ENCODE data around the gene MRAP2. TPM values are rescaled to one million over a fixed set of nuclear protein-coding genes. Genes with fewer than 3 reads are reported as not detected.
"Not testable (repeated sequence)": the region's sequence is repeated elsewhere in the genome, so short reads cannot be mapped to it uniquely, and the experiment has no call there.

MRAP2 gene
- total RNA-seq, 1 experiment from 2014 or later: 2.5 TPM

DNA sequence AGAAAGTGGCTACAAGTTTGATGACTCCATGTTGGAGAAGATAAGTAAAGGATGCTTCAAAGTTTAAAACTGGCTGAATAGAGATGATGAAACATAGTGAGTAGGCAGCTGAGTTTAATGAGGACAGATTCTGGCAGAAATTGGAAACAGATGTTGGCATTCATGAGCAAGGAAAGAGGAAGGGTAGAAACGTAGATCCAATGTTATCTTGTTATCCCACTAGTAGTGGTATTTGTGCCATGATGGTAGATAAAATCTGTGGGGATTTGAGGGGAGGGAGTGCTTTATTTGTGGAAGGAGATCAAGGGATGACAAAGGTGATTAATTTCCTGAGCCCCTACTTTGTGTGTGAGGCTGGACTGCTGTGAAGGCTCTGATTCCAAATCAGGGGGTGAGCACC, 69.5 kb downstream of the MRAP2 start:
- no peaks in the 10 kb centered on the region for H3K4me1 ChIP-seq (ENCODE audit: control insufficient read depth, insufficient read depth, low read length)
- intact Hi-C loops (cut with micrococcal nuclease; ENCODE audit: unreplicated experiment) (no loop called here), in situ Hi-C loops (cut with HindIII; ENCODE audit: low pct_unique_long_range_greater_than_20kb, low sequenced_read_pairs) (no loop called here)
- H3K27ac ChIP-seq (ENCODE audit: low read length): no peak overlapping the region
- ChIA-PET CTCF (no interaction called here), POLR2A (no interaction called here)
- no peak for ATAC-seq
- no TSS peak for BruUV-seq (replicated peaks)
- no peaks in the 10 kb centered on the region for H3K36me3 ChIP-seq (ENCODE audit: control insufficient read depth, insufficient read depth, low read length)
- no peaks in the 10 kb centered on the region for H3K27me3 ChIP-seq (ENCODE audit: control insufficient read depth, insufficient read depth, low read length)
- no peaks in the 10 kb centered on the region for H3K9me3 ChIP-seq (ENCODE audit: control insufficient read depth, insufficient read depth, low read depth, low read length)
- H3K4me3 ChIP-seq (ENCODE audit: low read depth in 2 of 2, low read length in 2 of 2): no peak overlapping the region
- TF ChIP-seq SIN3A (IDR thresholded peaks at IDR 0.05; ENCODE audit: borderline replicate concordance, insufficient read depth, low read depth, low read length) (no peak), POLR2AphosphoS5 (IDR thresholded peaks at IDR 0.05; ENCODE audit: low read depth, low read length) (no peak)
- no peak for DNase-seq (ENCODE audit: low read depth, low spot score)

DNA sequence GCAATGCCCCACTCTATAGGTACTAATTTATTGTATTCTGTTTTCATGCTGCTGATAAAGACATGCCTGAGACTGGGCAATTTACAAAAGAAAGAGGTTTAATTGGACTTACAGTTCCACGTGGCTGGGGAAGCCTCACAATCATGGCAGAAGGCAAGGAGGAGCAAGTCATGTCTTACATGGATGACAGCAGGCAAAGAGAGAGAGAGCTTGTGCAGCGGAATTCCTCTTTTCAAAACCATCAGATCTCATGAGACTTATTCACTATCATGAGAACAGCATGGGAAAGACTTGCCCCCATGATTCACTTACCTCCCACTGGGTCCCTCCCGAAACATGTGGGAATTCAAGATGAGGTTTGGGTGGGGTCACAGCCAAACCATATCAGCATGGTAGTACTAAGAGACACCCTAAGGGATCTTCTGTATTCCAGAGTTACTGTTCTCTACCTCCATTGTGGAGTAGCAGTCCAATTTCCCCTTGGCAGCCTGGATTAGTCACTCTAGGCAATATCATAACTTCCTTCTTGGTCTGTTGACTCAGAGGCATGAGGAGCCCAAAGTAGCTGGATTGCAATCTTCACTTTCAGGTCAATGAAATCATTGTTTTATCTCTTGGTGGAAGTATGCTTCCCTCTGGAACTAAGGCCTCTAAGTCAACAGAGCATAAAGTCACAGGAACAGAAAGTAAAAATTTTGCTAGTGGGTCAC, 71.8 kb downstream of the MRAP2 start:
- H3K27ac ChIP-seq (ENCODE audit: low read length); CTCF ChIA-PET; H3K4me3 ChIP-seq (ENCODE audit: low read depth in 2 of 2, low read length in 2 of 2); H3K4me1 ChIP-seq (ENCODE audit: control insufficient read depth, insufficient read depth, low read length); in situ Hi-C loops (cut with HindIII; ENCODE audit: low pct_unique_long_range_greater_than_20kb, low sequenced_read_pairs); H3K27me3 ChIP-seq (ENCODE audit: control insufficient read depth, insufficient read depth, low read length); ATAC-seq; BruUV-seq (replicated peaks); H3K36me3 ChIP-seq (ENCODE audit: control insufficient read depth, insufficient read depth, low read length); POLR2A ChIA-PET; H3K9me3 ChIP-seq (ENCODE audit: control insufficient read depth, insufficient read depth, low read depth, low read length); intact Hi-C loops (cut with micrococcal nuclease; ENCODE audit: unreplicated experiment); DNase-seq (ENCODE audit: low read depth, low spot score): not testable (repeated sequence)

DNA sequence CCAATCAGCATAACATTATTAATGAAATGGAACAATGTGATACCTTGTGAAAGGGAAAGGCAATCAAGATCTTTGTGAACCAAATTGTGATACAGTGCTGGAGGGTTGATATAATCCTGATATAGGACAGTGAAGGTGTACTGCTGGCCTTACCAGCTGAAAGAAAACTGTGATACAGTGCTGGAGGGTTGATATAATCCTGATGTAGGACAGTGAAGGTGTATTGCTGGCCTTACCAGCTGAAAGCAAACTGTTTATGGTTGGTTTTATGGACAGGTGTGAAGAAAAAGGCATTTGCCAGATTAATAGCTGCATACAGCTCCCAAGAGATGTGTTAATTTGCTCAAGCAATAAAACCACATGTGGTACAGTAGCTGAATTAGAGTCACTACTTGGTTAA, 73.9 kb downstream of the MRAP2 start:
- BruUV-seq (replicated peaks): no TSS peak
- Histone ChIP-seq H3K27ac (ENCODE audit: low read length) (no peak overlapping the region), H3K4me1 (ENCODE audit: control insufficient read depth, insufficient read depth, low read length) (no peaks in the 10 kb centered on the region), H3K27me3 (ENCODE audit: control insufficient read depth, insufficient read depth, low read length) (no peaks in the 10 kb centered on the region), H3K4me3 (ENCODE audit: low read depth in 2 of 2, low read length in 2 of 2) (no peak overlapping the region), H3K36me3 (ENCODE audit: control insufficient read depth, insufficient read depth, low read length) (no peaks in the 10 kb centered on the region), H3K9me3 (ENCODE audit: control insufficient read depth, insufficient read depth, low read depth, low read length) (no peaks in the 10 kb centered on the region)
- no peak for DNase-seq (ENCODE audit: low read depth, low spot score)
- ChIA-PET POLR2A (no interaction called here), CTCF (no interaction called here)
- no peak for TF ChIP-seq POLR2AphosphoS5 (IDR thresholded peaks at IDR 0.05; ENCODE audit: low read depth, low read length)
- TF ChIP-seq, protein P1, sequence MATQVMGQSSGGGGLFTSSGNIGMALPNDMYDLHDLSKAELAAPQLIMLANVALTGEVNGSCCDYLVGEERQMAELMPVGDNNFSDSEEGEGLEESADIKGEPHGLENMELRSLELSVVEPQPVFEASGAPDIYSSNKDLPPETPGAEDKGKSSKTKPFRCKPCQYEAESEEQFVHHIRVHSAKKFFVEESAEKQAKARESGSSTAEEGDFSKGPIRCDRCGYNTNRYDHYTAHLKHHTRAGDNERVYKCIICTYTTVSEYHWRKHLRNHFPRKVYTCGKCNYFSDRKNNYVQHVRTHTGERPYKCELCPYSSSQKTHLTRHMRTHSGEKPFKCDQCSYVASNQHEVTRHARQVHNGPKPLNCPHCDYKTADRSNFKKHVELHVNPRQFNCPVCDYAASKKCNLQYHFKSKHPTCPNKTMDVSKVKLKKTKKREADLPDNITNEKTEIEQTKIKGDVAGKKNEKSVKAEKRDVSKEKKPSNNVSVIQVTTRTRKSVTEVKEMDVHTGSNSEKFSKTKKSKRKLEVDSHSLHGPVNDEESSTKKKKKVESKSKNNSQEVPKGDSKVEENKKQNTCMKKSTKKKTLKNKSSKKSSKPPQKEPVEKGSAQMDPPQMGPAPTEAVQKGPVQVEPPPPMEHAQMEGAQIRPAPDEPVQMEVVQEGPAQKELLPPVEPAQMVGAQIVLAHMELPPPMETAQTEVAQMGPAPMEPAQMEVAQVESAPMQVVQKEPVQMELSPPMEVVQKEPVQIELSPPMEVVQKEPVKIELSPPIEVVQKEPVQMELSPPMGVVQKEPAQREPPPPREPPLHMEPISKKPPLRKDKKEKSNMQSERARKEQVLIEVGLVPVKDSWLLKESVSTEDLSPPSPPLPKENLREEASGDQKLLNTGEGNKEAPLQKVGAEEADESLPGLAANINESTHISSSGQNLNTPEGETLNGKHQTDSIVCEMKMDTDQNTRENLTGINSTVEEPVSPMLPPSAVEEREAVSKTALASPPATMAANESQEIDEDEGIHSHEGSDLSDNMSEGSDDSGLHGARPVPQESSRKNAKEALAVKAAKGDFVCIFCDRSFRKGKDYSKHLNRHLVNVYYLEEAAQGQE (IDR thresholded peaks at IDR 0.05; ENCODE audit: insufficient read depth in 1 of 2, low read depth in 2 of 2, low read length in 1 of 2): no peak
- TF ChIP-seq TCF7L2 (IDR thresholded peaks at IDR 0.05; ENCODE audit: low read depth, low read length): no peak
- TF ChIP-seq, protein P2, sequence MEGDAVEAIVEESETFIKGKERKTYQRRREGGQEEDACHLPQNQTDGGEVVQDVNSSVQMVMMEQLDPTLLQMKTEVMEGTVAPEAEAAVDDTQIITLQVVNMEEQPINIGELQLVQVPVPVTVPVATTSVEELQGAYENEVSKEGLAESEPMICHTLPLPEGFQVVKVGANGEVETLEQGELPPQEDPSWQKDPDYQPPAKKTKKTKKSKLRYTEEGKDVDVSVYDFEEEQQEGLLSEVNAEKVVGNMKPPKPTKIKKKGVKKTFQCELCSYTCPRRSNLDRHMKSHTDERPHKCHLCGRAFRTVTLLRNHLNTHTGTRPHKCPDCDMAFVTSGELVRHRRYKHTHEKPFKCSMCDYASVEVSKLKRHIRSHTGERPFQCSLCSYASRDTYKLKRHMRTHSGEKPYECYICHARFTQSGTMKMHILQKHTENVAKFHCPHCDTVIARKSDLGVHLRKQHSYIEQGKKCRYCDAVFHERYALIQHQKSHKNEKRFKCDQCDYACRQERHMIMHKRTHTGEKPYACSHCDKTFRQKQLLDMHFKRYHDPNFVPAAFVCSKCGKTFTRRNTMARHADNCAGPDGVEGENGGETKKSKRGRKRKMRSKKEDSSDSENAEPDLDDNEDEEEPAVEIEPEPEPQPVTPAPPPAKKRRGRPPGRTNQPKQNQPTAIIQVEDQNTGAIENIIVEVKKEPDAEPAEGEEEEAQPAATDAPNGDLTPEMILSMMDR (IDR thresholded peaks at IDR 0.05): no peak
- TF ChIP-seq SIN3A (IDR thresholded peaks at IDR 0.05; ENCODE audit: borderline replicate concordance, insufficient read depth, low read depth, low read length): no peak
- ATAC-seq: no peak
- intact Hi-C loops (cut with micrococcal nuclease; ENCODE audit: unreplicated experiment) (no loop called here), in situ Hi-C loops (cut with HindIII; ENCODE audit: low pct_unique_long_range_greater_than_20kb, low sequenced_read_pairs) (no loop called here)

DNA sequence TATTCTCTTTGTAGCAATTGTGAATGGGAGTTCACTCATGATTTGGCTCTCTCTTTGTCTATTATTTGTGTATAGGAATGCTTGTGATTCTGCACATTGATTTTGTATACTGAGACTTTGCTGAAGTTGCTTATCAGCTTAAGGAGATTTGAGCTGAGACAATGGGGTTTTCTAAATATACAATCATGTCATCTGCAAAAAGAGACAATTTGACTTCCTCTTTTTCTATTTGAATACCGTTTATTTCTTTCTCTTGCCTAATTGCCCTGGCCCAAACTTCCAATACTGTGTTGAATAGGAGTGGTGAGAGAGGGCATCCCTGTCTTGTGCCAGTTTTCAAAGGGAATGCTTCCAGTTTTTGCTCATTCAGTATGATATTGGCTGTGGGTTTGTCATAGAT, 77.8 kb downstream of the MRAP2 start:
- intact Hi-C loops (cut with micrococcal nuclease; ENCODE audit: unreplicated experiment); in situ Hi-C loops (cut with HindIII; ENCODE audit: low pct_unique_long_range_greater_than_20kb, low sequenced_read_pairs); ATAC-seq; H3K4me1 ChIP-seq (ENCODE audit: control insufficient read depth, insufficient read depth, low read length); BruUV-seq (replicated peaks); H3K36me3 ChIP-seq (ENCODE audit: control insufficient read depth, insufficient read depth, low read length); POLR2A ChIA-PET; H3K27me3 ChIP-seq (ENCODE audit: control insufficient read depth, insufficient read depth, low read length); H3K4me3 ChIP-seq (ENCODE audit: low read depth in 2 of 2, low read length in 2 of 2); H3K27ac ChIP-seq (ENCODE audit: low read length); CTCF ChIA-PET; DNase-seq (ENCODE audit: low read depth, low spot score); H3K9me3 ChIP-seq (ENCODE audit: control insufficient read depth, insufficient read depth, low read depth, low read length): not testable (repeated sequence)

DNA sequence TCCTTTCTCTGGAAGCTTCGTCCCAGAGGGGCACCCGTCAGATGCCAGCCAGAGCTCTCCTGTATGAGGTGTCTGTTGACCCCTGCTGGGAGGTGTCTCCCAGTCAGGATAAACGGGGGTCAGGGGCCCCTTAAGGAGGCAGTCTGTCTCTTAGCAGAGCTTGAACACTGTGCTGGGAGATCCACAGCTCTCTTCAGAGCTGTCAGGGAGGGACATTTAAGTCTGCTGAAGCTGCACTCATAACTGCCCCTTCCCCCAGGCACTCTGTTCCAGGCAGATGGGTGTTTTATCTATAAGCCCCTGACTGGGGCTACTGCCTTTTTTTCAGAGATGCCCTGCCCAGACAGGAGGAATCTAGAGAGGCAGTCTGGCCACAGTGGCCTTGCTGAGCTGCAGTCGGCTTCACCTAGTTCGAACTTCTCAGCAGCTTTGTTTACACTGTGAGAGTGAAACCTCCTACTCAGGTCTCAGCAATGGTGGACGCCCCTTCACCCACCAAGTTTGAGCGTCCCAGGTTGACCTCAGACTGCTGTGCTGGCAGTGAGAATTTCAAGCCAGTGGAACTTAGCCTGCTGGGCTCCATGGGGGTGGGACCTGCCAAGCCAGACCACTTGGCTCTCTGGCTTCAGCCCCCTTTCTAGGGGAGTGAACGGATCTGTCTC, 81.5 kb downstream of the MRAP2 start:
- H3K9me3 ChIP-seq (ENCODE audit: control insufficient read depth, insufficient read depth, low read depth, low read length); H3K27me3 ChIP-seq (ENCODE audit: control insufficient read depth, insufficient read depth, low read length); CTCF ChIA-PET; in situ Hi-C loops (cut with HindIII; ENCODE audit: low pct_unique_long_range_greater_than_20kb, low sequenced_read_pairs); H3K36me3 ChIP-seq (ENCODE audit: control insufficient read depth, insufficient read depth, low read length); POLR2A ChIA-PET; ATAC-seq; H3K4me3 ChIP-seq (ENCODE audit: low read depth in 2 of 2, low read length in 2 of 2); H3K27ac ChIP-seq (ENCODE audit: low read length); intact Hi-C loops (cut with micrococcal nuclease; ENCODE audit: unreplicated experiment); BruUV-seq (replicated peaks); H3K4me1 ChIP-seq (ENCODE audit: control insufficient read depth, insufficient read depth, low read length); DNase-seq (ENCODE audit: low read depth, low spot score): not testable (repeated sequence)
